ENCODE measurements around the gene SAMD1. TPM values are rescaled to one million over a fixed set of nuclear protein-coding genes. Genes with fewer than 3 reads are reported as not detected.
A peak's percentile ranks its signal among the peaks of the same experiment; 100 is the strongest.

Gene SAMD1
- total and polyA plus RNA-seq, 2 of the 8 experiments (the other 6 are each of a cell fraction or from before 2014, with no cell fraction given): 40.0 to 100 TPM

DNA sequence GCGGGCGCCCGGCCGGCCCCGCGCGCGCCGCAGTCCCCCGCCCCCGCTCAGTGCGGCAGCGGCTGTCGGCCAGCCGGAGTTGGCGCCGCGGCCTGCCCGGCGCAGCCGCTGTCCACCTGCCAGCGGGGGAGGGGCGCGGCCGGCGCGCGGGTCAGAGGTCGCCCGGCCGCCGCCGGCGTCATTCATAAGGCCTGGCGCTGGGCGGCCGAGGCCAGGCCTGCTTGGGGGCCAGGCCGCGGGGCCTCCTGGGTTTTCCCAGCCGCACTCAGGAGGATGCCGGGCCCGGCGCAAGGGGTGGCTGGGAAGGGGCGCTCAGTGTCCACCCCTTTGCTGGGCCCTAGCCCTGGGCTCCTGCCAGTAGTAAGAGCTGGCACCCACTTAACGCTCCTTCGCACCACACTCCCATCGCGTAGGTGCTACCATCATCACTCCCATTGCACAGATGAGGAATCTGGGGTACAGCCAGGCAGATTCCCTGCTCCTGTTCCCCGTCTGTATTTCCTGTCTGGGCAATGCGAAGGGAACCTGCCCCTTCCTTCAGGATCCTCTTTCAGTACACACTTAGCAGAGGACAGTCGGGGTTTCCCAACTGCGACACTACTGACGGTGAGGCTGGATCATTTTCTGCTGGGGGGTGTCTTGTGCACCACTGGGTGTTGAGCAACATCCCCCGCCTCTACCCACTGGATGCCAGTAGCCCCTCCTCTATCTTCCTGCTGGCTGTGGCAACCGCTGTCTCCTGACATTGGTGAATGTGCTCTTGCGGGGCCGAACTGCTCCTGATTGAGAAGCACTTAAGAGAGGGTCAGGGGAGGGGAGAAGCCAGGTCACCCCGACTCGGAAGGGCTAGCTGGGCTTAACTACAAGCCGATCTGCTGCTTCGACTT is 27.9 kb upstream of the SAMD1 start:
- Histone ChIP-seq H2AK5ac (ENCODE audit: low read depth, low read length) (no peak overlapping the region), H3K27ac (ENCODE audit: low read depth, low read length) (0 out of 2 replicates have a peak overlapping the region, but pooled peaks have one; percentile 29), H3K9me3 (ENCODE audit: insufficient read depth in 2 of 2, low read depth in 1 of 2, low read length in 1 of 2) (no peaks in the 10 kb centered on the region), H2BK15ac (ENCODE audit: low read length) (no peak overlapping the region), H3K4ac (replicated peaks; ENCODE audit: insufficient read length, low read depth, low read length) (no peak overlapping the region), H4K91ac (replicated peaks; ENCODE audit: insufficient read length, low read length) (peak overlapping the region; percentile 88), H4K8ac (ENCODE audit: extremely low read depth, insufficient read depth, low read length) (no peak overlapping the region; the same call in 1 of the 2 replicates), H3K27me3 (replicated peaks in 1 of 4; ENCODE audit: control insufficient read depth in 3 of 4, extremely low read depth in 1 of 4, insufficient read depth in 3 of 4, low read length in 3 of 4) (no peaks in the 10 kb centered on the region; a peak in 2 of 7 replicates), H2AFZ (ENCODE audit: low read length) (no peak overlapping the region), H4K5ac (ENCODE audit: insufficient read length, low read depth, low read length) (no peak overlapping the region), H2BK5ac (ENCODE audit: low read depth, low read length) (peak overlapping the region; percentile 66; the same call in 1 of the 2 replicates), H3K36me3 (ENCODE audit: control insufficient read depth in 2 of 4, insufficient read depth in 4 of 4, low read length in 3 of 4) (peaks cover 0 to 12% (median 3%) of the 10 kb centered on the region in 4 experiments; a peak in 4 of 8 replicates), H3K4me2 (ENCODE audit: insufficient read depth in 1 of 2, low read depth in 2 of 2, low read length in 2 of 2) (peak overlapping the region; percentile 77 to 94), H4K20me1 (replicated peaks in 1 of 2; ENCODE audit: control insufficient read depth in 1 of 2, insufficient read depth in 2 of 2, low read length in 2 of 2) (peaks cover 7 to 16% of the 10 kb centered on the region in 2 experiments), H3K4me1 (replicated peaks in 1 of 4; ENCODE audit: control insufficient read depth in 3 of 4, insufficient read depth in 4 of 4, low read length in 3 of 4) (peaks cover 6 to 19% (median 10%) of the 10 kb centered on the region in 4 experiments), H3K9ac (replicated peaks in 1 of 4; ENCODE audit: extremely low read depth in 1 of 4, low read depth in 3 of 4, low read length in 3 of 4) (peak overlapping the region; percentile 49 to 69 (median 58)), H3K56ac (replicated peaks; ENCODE audit: insufficient read length, low read depth, low read length) (no peak overlapping the region), H2BK120ac (replicated peaks; ENCODE audit: low read depth, low read length) (no peak overlapping the region), H3K79me1 (ENCODE audit: low read depth, low read length) (no peaks in the 10 kb centered on the region; the same call in 1 of the 2 replicates), H3K23me2 (ENCODE audit: low read depth, low read length) (peaks cover 8% of the 10 kb centered on the region), H3K14ac (ENCODE audit: insufficient read length) (no peak overlapping the region), H2BK12ac (ENCODE audit: low read depth, low read length) (no peak overlapping the region), H3K79me2 (ENCODE audit: control insufficient read depth in 1 of 2, insufficient read depth in 2 of 2, low read length in 2 of 2) (0 out of 4 replicates have a peak, but pooled peaks cover 0 to 3% of the 10 kb centered on the region in 2 experiments), H2BK20ac (ENCODE audit: low read length) (no peak overlapping the region), H3K4me3 (ENCODE audit: extremely low read depth in 1 of 4, insufficient read depth in 2 of 4, low read depth in 3 of 4, low read length in 4 of 4) (peak overlapping the region; percentile 41 to 61 (median 50)), H3K23ac (ENCODE audit: insufficient read length) (no peak overlapping the region), H3K18ac (ENCODE audit: extremely low read depth, low read length) (no peak overlapping the region)
- 24% methylated on average over 44 of the region's 61 CpGs; no CpG with 5 or more reads in 1 of the 2 experiments for WGBS, 2 experiments (ENCODE audit: extremely low coverage in 1 of 2, insufficient coverage in 1 of 2, insufficient read length in 1 of 2, insufficient replicate concordance in 2 of 2, low coverage in 1 of 2, low lambda C conversion rate in 2 of 2, missing lambda C conversion rate in 1 of 2)
- DNase-seq (ENCODE audit: low read depth in 1 of 2, low spot score in 2 of 2) (peak in 1 of 2 experiments; percentile 68), FAIRE-seq (no peak)
- POLR2A ChIA-PET (ENCODE audit: partially characterized antibody): interaction anchor here (1.0 to 11.0 kb wide), 7 partner anchors 8 to 229 kb away, joined by 3 to 109 read pairs (median 3); partner anchors contain the start of gene ASF1B
- CTCF ChIA-PET (ENCODE audit: partially characterized antibody): interaction anchor here (0.5 to 11.3 kb wide), 5 partner anchors 15 to 362 kb away, joined by 3 to 105 read pairs (median 3); partner anchors contain the start of gene ASF1B
- TF ChIP-seq HDAC2 (IDR thresholded peaks at IDR 0.05; ENCODE audit: borderline replicate concordance in 1 of 2, low read depth in 2 of 2, low read length in 2 of 2) (no peak), TCF12 (IDR thresholded peaks at IDR 0.05; ENCODE audit: low read depth, low read length) (no peak), POLR2A (IDR thresholded peaks at IDR 0.05; ENCODE audit: control extremely low read depth in 1 of 2, low read depth in 2 of 2, low read length in 2 of 2) (no peak), MAFK (IDR thresholded peaks at IDR 0.05; ENCODE audit: low read depth, low read length) (no peak), CBX5 (IDR thresholded peaks at IDR 0.05; ENCODE audit: low read depth, low read length) (no peak), CTBP2 (IDR thresholded peaks at IDR 0.05; ENCODE audit: borderline replicate concordance, insufficient read depth, insufficient read length, low read length) (no peak), RXRA (IDR thresholded peaks at IDR 0.05; ENCODE audit: insufficient read depth, low read depth, low read length) (no peak), BACH1 (IDR thresholded peaks at IDR 0.05; ENCODE audit: low read length) (no peak), PHF8 (conservative IDR thresholded peaks at IDR 0.05; ENCODE audit: low read depth, low read length) (peak; percentile 47), TAF7 (optimal IDR thresholded peaks at IDR 0.05; ENCODE audit: borderline replicate concordance, low read depth, low read length) (no peak)
